ENCODE measurements around the gene TCOF1.
A peak's percentile ranks its signal among the peaks of the same experiment; 100 is the strongest.
"Not testable (repeated sequence)": the region's sequence is repeated elsewhere in the genome, so short reads cannot be mapped to it uniquely, and the experiment has no call there.

TCOF1 gene

GRCh38 chr5:150407096-150407720, 49.7 kb downstream of the TCOF1 start:
- no peak for DNase-seq

- no peak for DNase-seq
Measured at GRCh38 chr5:150408231-150408943, 50.9 kb downstream of the TCOF1 start.

- DNase-seq = peak; percentile 94
Measured at GRCh38 chr5:150409638-150410523, 52.4 kb downstream of the TCOF1 start.

GRCh38 chr5:150410524-150411244, 53.2 kb downstream of the TCOF1 start:
- peak; percentile 97 for DNase-seq

GRCh38 chr5:150411245-150411979, 53.9 kb downstream of the TCOF1 start:
- DNase-seq = peak; percentile 91

GRCh38 chr5:150412319-150413175, 55.0 kb downstream of the TCOF1 start, which contains the start of gene CD74:
CD74 (minus strand) TSS chr5:150412910; CDS start chr5:150412749, 161 bp downstream.
- peak; percentile 95 for DNase-seq

- DNase-seq = no peak
Measured at GRCh38 chr5:150413176-150413901, 55.8 kb downstream of the TCOF1 start.

GRCh38 chr5:150413902-150414790, 56.6 kb downstream of the TCOF1 start:
- not testable (repeated sequence) for DNase-seq

- DNase-seq = peak; percentile 44
Measured at GRCh38 chr5:150419630-150420270, 62.3 kb downstream of the TCOF1 start.

- DNase-seq = no peak
Measured at GRCh38 chr5:150422075-150422474, 64.6 kb downstream of the TCOF1 start.

GRCh38 chr5:150422758-150423157, 65.3 kb downstream of the TCOF1 start:
- DNase-seq = no peak

GRCh38 chr5:150426165-150426564, 68.7 kb downstream of the TCOF1 start:
- not testable (repeated sequence) for DNase-seq

- no peak for DNase-seq
Measured at GRCh38 chr5:150428106-150428876, 70.8 kb downstream of the TCOF1 start.

GRCh38 chr5:150428978-150429377, 71.5 kb downstream of the TCOF1 start:
- DNase-seq = no peak

GRCh38 chr5:150429410-150429873, 71.9 kb downstream of the TCOF1 start:
- no peak for DNase-seq

- DNase-seq = no peak
Measured at GRCh38 chr5:150431048-150431447, 73.6 kb downstream of the TCOF1 start.

- no peak for DNase-seq
Measured at GRCh38 chr5:150431574-150431973, 74.1 kb downstream of the TCOF1 start.

- DNase-seq = no peak
Measured at GRCh38 chr5:150434464-150434863, 77.0 kb downstream of the TCOF1 start.
